Measurements from ENCODE around the gene GCM1. TPM values are rescaled to one million over a fixed set of nuclear protein-coding genes. Genes with fewer than 3 reads are reported as not detected.

The GCM1 gene
- total and polyA plus RNA-seq, 4 experiments from 2014 or later: 0.11 to 0.15 TPM; not detected in 2

DNA sequence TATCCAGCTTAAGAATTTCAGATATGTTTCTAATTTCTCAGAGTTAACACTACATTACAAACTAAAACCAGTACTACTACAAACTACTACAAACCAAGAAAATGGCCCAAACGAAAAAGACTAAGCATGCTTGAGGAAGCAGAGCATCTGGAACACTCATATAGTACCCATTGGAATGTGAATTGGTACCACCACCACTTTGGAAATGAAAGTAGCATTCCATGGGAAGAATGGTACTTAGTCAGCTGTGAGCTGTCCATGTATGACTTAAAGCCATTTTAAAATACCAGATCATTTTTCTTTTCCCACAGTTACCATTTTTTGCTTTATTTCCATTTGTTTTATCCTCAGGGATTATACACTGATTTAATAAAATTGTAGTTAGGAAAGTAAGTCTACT lies 52.9 kb downstream of the GCM1 start:
- Histone ChIP-seq H3K27ac (ENCODE audit: low read depth, low read length) (no peak overlapping the region), H3K27me3 (ENCODE audit: insufficient read depth, low read length) (no peaks in the 10 kb centered on the region), H3K4me3 (ENCODE audit: low read length in 2 of 2) (no peak overlapping the region), H3K4me1 (ENCODE audit: insufficient read depth, low read length) (no peaks in the 10 kb centered on the region), H3K36me3 (ENCODE audit: insufficient read depth, low read length) (peaks cover 61% of the 10 kb centered on the region), H3K9me3 (ENCODE audit: control insufficient read depth in 1 of 2, low read length in 2 of 2) (no peaks in the 10 kb centered on the region)
- no peak overlapping the region for H3K27ac Mint-ChIP-seq
- H3K4me3 Mint-ChIP-seq: no peak overlapping the region
- intact Hi-C loops (cut with micrococcal nuclease): no loop called here
- H3K9me3 Mint-ChIP-seq: no peaks in the 10 kb centered on the region
- H3K4me1 Mint-ChIP-seq: no peaks in the 10 kb centered on the region
- H3K36me3 Mint-ChIP-seq: peaks cover 51 to 78% of the 10 kb centered on the region in 2 donors
- POLR2A ChIA-PET (ENCODE audit: partially characterized antibody): no interaction called here
- no peak for DNase-seq
- CTCF ChIA-PET (ENCODE audit: partially characterized antibody): no interaction called here
- H3K27me3 Mint-ChIP-seq: no peaks in the 10 kb centered on the region

DNA sequence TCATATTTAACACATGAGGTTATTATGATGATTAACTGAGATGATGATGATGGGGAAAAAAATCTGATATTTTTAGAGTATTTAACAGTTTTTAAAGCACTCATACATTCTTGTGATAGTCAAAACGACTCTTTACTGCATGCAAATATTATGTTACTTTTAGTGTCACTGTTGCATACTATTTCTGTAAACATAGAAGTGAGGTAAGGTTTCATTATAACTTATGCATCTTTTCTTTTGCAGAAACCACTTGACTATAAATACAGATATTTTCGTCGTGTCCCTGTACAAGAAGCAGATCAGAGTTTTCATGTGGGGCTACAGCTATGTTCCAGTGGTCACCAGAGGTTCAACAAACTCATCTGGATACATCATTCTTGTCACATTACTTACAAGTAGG lies 53.4 kb downstream of the GCM1 start:
- no peaks in the 10 kb centered on the region for H3K27me3 Mint-ChIP-seq
- Histone ChIP-seq H3K4me3 (ENCODE audit: low read length in 2 of 2) (no peak overlapping the region), H3K27ac (ENCODE audit: low read depth, low read length) (no peak overlapping the region), H3K4me1 (ENCODE audit: insufficient read depth, low read length) (no peaks in the 10 kb centered on the region), H3K27me3 (ENCODE audit: insufficient read depth, low read length) (no peaks in the 10 kb centered on the region), H3K9me3 (ENCODE audit: control insufficient read depth in 1 of 2, low read length in 2 of 2) (no peaks in the 10 kb centered on the region), H3K36me3 (ENCODE audit: insufficient read depth, low read length) (peaks cover 61% of the 10 kb centered on the region)
- CTCF ChIA-PET (ENCODE audit: partially characterized antibody): no interaction called here
- H3K4me1 Mint-ChIP-seq: no peaks in the 10 kb centered on the region
- no peak overlapping the region for H3K27ac Mint-ChIP-seq
- POLR2A ChIA-PET (ENCODE audit: partially characterized antibody): no interaction called here
- DNase-seq: no peak
- intact Hi-C loops (cut with micrococcal nuclease): no loop called here
- H3K4me3 Mint-ChIP-seq: no peak overlapping the region
- H3K36me3 Mint-ChIP-seq: peaks cover 55 to 77% of the 10 kb centered on the region in 2 donors
- H3K9me3 Mint-ChIP-seq: no peaks in the 10 kb centered on the region

DNA sequence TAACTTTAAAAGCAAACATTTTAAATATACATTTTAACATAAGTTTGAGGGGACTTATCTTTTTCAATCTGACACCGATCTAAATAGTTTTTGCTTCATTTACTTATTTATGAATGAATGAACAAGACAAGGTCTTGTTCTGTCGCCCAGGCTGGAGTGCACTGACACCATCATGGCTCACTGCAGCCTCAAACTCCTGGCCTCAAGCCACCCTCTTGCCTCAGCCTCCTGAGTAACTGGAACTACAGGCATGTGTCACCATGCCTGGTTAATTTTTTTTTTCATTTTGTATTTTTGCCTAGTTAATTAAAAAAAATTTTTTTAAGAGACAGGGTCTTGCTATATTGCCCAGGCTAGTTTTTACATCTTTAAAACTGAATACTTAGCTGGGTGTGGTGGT lies 58.1 kb downstream of the GCM1 start:
- H3K36me3 ChIP-seq (ENCODE audit: insufficient read depth, low read length): peaks cover 56% of the 10 kb centered on the region
- H3K4me1 ChIP-seq (ENCODE audit: insufficient read depth, low read length): no peaks in the 10 kb centered on the region
- peak overlapping the region in 1 of 7 donors; percentile 23 for H3K27ac Mint-ChIP-seq
- H3K9me3 ChIP-seq (ENCODE audit: control insufficient read depth in 1 of 2, low read length in 2 of 2): no peaks in the 10 kb centered on the region
- ChIA-PET CTCF (ENCODE audit: partially characterized antibody) (interaction anchor here (1.0 kb wide), 1 partner anchor 25 kb away, joined by 3 read pairs; the partner anchor contains the start of gene FBXO9), POLR2A (ENCODE audit: partially characterized antibody) (no interaction called here)
- DNase-seq: no peak
- H3K4me1 Mint-ChIP-seq: no peaks in the 10 kb centered on the region
- H3K4me3 ChIP-seq (ENCODE audit: low read length in 2 of 2): no peak overlapping the region
- H3K9me3 Mint-ChIP-seq: no peaks in the 10 kb centered on the region
- no peak overlapping the region for H3K4me3 Mint-ChIP-seq
- peaks cover 50 to 69% of the 10 kb centered on the region in 2 donors for H3K36me3 Mint-ChIP-seq
- intact Hi-C loops (cut with micrococcal nuclease): no loop called here
- no peaks in the 10 kb centered on the region for H3K27me3 ChIP-seq (ENCODE audit: insufficient read depth, low read length)
- H3K27ac ChIP-seq (ENCODE audit: low read depth, low read length): no peak overlapping the region
- no peaks in the 10 kb centered on the region for H3K27me3 Mint-ChIP-seq

DNA sequence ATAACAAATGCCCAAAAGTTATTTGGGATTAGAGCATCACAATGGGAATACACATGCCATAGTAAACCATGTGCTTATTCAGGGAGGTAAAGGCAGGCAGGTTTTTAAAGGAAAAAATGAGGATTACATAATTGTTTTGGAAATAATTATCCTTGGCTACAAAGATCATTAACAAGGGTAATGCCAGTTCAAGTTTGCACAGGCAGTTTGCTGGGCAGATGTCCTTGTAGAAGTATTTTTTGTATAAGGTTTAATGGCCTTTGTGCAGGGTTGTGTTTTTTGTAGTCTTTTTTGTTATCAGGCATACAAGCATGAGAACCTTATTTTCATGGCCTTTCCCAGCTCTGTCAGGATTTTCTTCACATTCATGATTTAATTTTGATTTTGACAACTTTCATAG lies 58.7 kb downstream of the GCM1 start:
- Mint-ChIP-seq H3K9me3 (no peaks in the 10 kb centered on the region), H3K4me1 (no peaks in the 10 kb centered on the region), H3K4me3 (no peak overlapping the region), H3K27me3 (no peaks in the 10 kb centered on the region), H3K27ac (no peak overlapping the region), H3K36me3 (peaks cover 44 to 63% of the 10 kb centered on the region in 2 donors)
- H3K27me3 ChIP-seq (ENCODE audit: insufficient read depth, low read length): no peaks in the 10 kb centered on the region
- H3K4me1 ChIP-seq (ENCODE audit: insufficient read depth, low read length): no peaks in the 10 kb centered on the region
- no peak overlapping the region for H3K4me3 ChIP-seq (ENCODE audit: low read length in 2 of 2)
- H3K9me3 ChIP-seq (ENCODE audit: control insufficient read depth in 1 of 2, low read length in 2 of 2): no peaks in the 10 kb centered on the region
- DNase-seq: no peak
- H3K27ac ChIP-seq (ENCODE audit: low read depth, low read length): no peak overlapping the region
- intact Hi-C loops (cut with micrococcal nuclease): no loop called here
- ChIA-PET POLR2A (ENCODE audit: partially characterized antibody) (no interaction called here), CTCF (ENCODE audit: partially characterized antibody) (no interaction called here)
- peaks cover 50% of the 10 kb centered on the region for H3K36me3 ChIP-seq (ENCODE audit: insufficient read depth, low read length)

DNA sequence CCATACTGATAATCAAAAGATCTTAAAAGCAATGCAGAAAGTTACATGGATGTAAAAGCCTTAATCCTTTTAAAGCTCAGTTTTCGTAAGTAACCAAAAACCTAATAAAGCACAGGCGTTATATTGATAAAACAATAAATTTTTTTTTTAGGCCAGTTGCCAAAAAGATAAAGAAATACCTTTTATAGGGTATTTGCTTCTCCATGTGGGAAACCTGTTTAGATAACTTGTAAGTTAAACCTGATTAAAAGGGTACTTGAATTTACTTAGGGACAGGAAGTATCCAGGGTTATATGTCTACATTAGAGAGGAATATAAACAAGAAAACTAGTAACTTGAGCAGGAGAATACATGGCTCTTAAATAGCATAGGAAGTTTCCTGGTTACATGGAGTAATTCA lies 62.3 kb downstream of the GCM1 start:
- Mint-ChIP-seq H3K4me1 (peaks cover 0 to 1% (median 0%) of the 10 kb centered on the region in 4 donors), H3K9me3 (no peaks in the 10 kb centered on the region), H3K4me3 (no peak overlapping the region), H3K36me3 (peaks cover 57 to 62% of the 10 kb centered on the region in 2 donors), H3K27me3 (no peaks in the 10 kb centered on the region), H3K27ac (no peak overlapping the region)
- ChIA-PET CTCF (ENCODE audit: partially characterized antibody) (interaction anchor here (0.5 kb wide), 1 partner anchor 18 kb away, joined by 3 read pairs; no protein-coding TSS in a partner anchor), POLR2A (ENCODE audit: partially characterized antibody) (no interaction called here)
- Histone ChIP-seq H3K36me3 (ENCODE audit: insufficient read depth, low read length) (peaks cover 48% of the 10 kb centered on the region), H3K27ac (ENCODE audit: low read depth, low read length) (no peak overlapping the region), H3K9me3 (ENCODE audit: control insufficient read depth in 1 of 2, low read length in 2 of 2) (no peaks in the 10 kb centered on the region), H3K27me3 (ENCODE audit: insufficient read depth, low read length) (no peaks in the 10 kb centered on the region), H3K4me1 (ENCODE audit: insufficient read depth, low read length) (no peaks in the 10 kb centered on the region), H3K4me3 (ENCODE audit: low read length in 2 of 2) (no peak overlapping the region)
- intact Hi-C loops (cut with micrococcal nuclease): no loop called here
- no peak for DNase-seq

DNA sequence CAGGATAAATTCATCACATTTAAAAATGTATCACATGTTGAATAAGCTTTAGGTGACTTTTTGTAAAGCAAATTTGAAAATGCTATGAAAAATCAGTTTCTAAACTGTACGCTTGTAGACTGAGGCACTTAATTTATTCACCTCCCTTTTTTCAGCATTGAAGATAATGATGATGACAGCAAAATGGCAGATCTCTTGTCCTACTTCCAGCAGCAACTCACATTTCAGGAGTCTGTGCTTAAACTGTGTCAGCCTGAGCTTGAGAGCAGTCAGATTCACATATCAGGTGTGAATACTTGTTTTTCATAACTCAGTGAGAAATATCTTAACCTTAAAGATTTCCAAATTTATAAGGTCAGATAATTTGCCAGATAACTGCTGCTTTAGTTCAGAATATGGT lies 67.8 kb downstream of the GCM1 start:
- intact Hi-C loops (cut with micrococcal nuclease): no loop called here
- no peaks in the 10 kb centered on the region for H3K9me3 Mint-ChIP-seq
- no peak overlapping the region for H3K4me3 Mint-ChIP-seq
- H3K4me1 Mint-ChIP-seq: peaks cover 0 to 1% (median 0%) of the 10 kb centered on the region in 4 donors
- H3K27me3 ChIP-seq (ENCODE audit: insufficient read depth, low read length): no peaks in the 10 kb centered on the region
- peaks cover 58% of the 10 kb centered on the region for H3K36me3 ChIP-seq (ENCODE audit: insufficient read depth, low read length)
- H3K27me3 Mint-ChIP-seq: no peaks in the 10 kb centered on the region
- H3K9me3 ChIP-seq (ENCODE audit: control insufficient read depth in 1 of 2, low read length in 2 of 2): no peaks in the 10 kb centered on the region
- DNase-seq: no peak
- ChIA-PET CTCF (ENCODE audit: partially characterized antibody) (interaction anchor here (1.1 kb wide), 1 partner anchor 13 kb away, joined by 3 read pairs; no protein-coding TSS in a partner anchor), POLR2A (ENCODE audit: partially characterized antibody) (interaction anchor here (1.2 kb wide), 1 partner anchor 15 kb away, joined by 5 read pairs; no protein-coding TSS in a partner anchor)
- no peak overlapping the region for H3K27ac ChIP-seq (ENCODE audit: low read depth, low read length)
- peak overlapping the region in 1 of 7 donors; percentile 14 for H3K27ac Mint-ChIP-seq
- H3K36me3 Mint-ChIP-seq: peaks cover 56 to 68% of the 10 kb centered on the region in 2 donors
- no peaks in the 10 kb centered on the region for H3K4me1 ChIP-seq (ENCODE audit: insufficient read depth, low read length)
- no peak overlapping the region for H3K4me3 ChIP-seq (ENCODE audit: low read length in 2 of 2)

Other genes starting within 250 kb of the GCM1 start
- gene GSTA3, start 239.1 kb downstream of the GCM1 start, total RNA-seq: not detected
- not detected for gene GSTA3, start 239.1 kb downstream of the GCM1 start, polyA plus RNA-seq
- not detected for gene GSTA4, start 153.6 kb downstream of the GCM1 start, total RNA-seq
- gene GSTA4, start 153.6 kb downstream of the GCM1 start, polyA plus RNA-seq: 1 to 10 TPM in 1 of 2 donors, under 1 TPM in 1; 0.57 to 1.7 TPM
- gene CILK1, start 87.0 kb downstream of the GCM1 start, total RNA-seq: 10 to 100 TPM; 12.8 to 12.9 TPM
- 1 to 10 TPM; 3.3 to 4.7 TPM for gene CILK1, start 87.0 kb downstream of the GCM1 start, polyA plus RNA-seq
- gene FBXO9, start 83.4 kb downstream of the GCM1 start, total RNA-seq: 100 to 1,000 TPM; 126 to 136 TPM
- gene FBXO9, start 83.4 kb downstream of the GCM1 start, polyA plus RNA-seq: 10 to 100 TPM; 56.2 to 61.1 TPM
- gene ELOVL5, start 200.1 kb upstream of the GCM1 start, total RNA-seq: 100 to 1,000 TPM; 108 to 111 TPM
- 100 to 1,000 TPM; 108 to 125 TPM for gene ELOVL5, start 200.1 kb upstream of the GCM1 start, polyA plus RNA-seq

Data from CD4-positive, alpha-beta memory T cell (primary cell).